HCT116 (cell line): ENCODE results near the gene STRIT1. TPM values are rescaled to one million over a fixed set of nuclear protein-coding genes. Genes with fewer than 3 reads are reported as not detected.

Experiments
- ATAC-seq: fragments of 200-7000 bp; cut with Tn5 transposase; 2 replicates; pipeline ENCODE4 v1.9.1; 2020; ENCODE audit warnings: mild to moderate bottlenecking, moderate library complexity
- BruUV-seq: library from RNA; stranded (reverse); fragments of 400-500 nt; replicated peaks from 2 replicates; lab custom pipeline; 2021; lab: Mats Ljungman, UMichigan
- CTCF ChIA-PET: fragments of 300-600 bp; sonication (Branson Sonifier 250); formaldehyde crosslinking; loops from one replicate; lab custom pipeline; 2021; ENCODE audit warnings: antibody characterized with exemption; lab: Charles Lee
- POLR2A ChIA-PET: fragments of 300-600, 350-600 bp; sonication (Branson Sonifier 250); formaldehyde crosslinking; loops from one replicate; lab custom pipeline; 2021; ENCODE audit warnings: antibody characterized with exemption; lab: Charles Lee
- RAD21 ChIA-PET, 2 experiments: fragments of 300-600 bp; sonication (Branson Sonifier 250); formaldehyde crosslinking; loops; one replicate each; lab custom pipeline; 2023; ENCODE audit warnings: low total read pairs in 2 of 2; ENCODE audit not compliant: uncharacterized antibody in 2 of 2, unreplicated experiment in 2 of 2, low non-redundant PET in 1 of 2; lab: Charles Lee
- DNase-seq: peaks from one replicate; pipeline ENCODE4 v3.0.0-alpha.2; 2010; ENCODE audit warnings: low read depth, low spot score
- H2AFZ ChIP-seq: fragments of 200-600 bp; shearing (Covaris generic), sonication (generic); 2 replicates; pipeline ENCODE4 v1.6.1; 2017; ENCODE audit warnings: low read depth, mixed run types, mixed read lengths, antibody characterized with exemption, low read length; ENCODE audit not compliant: poor library complexity, severe bottlenecking
- H3K27ac ChIP-seq: 2 replicates; pipeline ENCODE4 v1.5.1; 2012; ENCODE audit warnings: low read depth, low read length
- H3K27me3 ChIP-seq: fragments of 200-600 bp; sonication (generic); 2 replicates; pipeline ENCODE4 v1.6.1; 2016; ENCODE audit warnings: mixed run types, low read length, mixed read lengths; ENCODE audit not compliant: insufficient read depth
- H3K36me3 ChIP-seq, 2 experiments: fragments of 200-500 bp in 1 of 2; fragments of 200-600 bp in 1 of 2; sonication (Bioruptor generic) in 1 of 2; sonication (generic) in 1 of 2; 2 replicates each; pipeline versions ENCODE4 v1.5.1 to v1.6.1; 2014 to 2016; ENCODE audit warnings: low read length in 2 of 2, inconsistent platforms in 1 of 2, mixed read lengths in 1 of 2, mixed run types in 1 of 2; ENCODE audit not compliant: insufficient read depth in 2 of 2, control insufficient read depth in 1 of 2
- H3K4me1 ChIP-seq, 2 experiments: fragments of 200-600 bp in 1 of 2; sonication (generic) in 1 of 2; 2 replicates each; pipeline versions ENCODE4 v1.5.1 to v1.6.1; 2012 to 2017; ENCODE audit warnings: low read length in 2 of 2, inconsistent platforms in 1 of 2, mild to moderate bottlenecking in 1 of 2, mixed read lengths in 1 of 2, mixed run types in 1 of 2, moderate library complexity in 1 of 2; ENCODE audit not compliant: insufficient read depth in 2 of 2, control insufficient read depth in 1 of 2
- H3K4me2 ChIP-seq: fragments of 200-600 bp; sonication (generic); 2 replicates; pipeline ENCODE4 v1.6.1; 2017; ENCODE audit warnings: mixed run types, low read length, mixed read lengths
- H3K4me3 ChIP-seq, 2 experiments: fragments of 200-600 bp in 1 of 2; sonication (generic) in 1 of 2; replicated peaks in 1 of 2; 2 replicates each; pipeline ENCODE4 v1.5.1; 2011 to 2016; ENCODE audit warnings: low read length in 2 of 2, control low read depth in 1 of 2, low read depth in 1 of 2, mild to moderate bottlenecking in 1 of 2, mixed read lengths in 1 of 2, mixed run types in 1 of 2
- H3K79me2 ChIP-seq: fragments of 200-600 bp; sonication (generic); 2 replicates; pipeline ENCODE4 v1.6.1; 2017; ENCODE audit warnings: mild to moderate bottlenecking, mixed run types, low read length, moderate library complexity, mixed read lengths; ENCODE audit not compliant: insufficient read depth
- H3K9ac ChIP-seq: fragments of 200-600 bp; sonication (generic); 2 replicates; pipeline ENCODE4 v1.6.1; 2016; ENCODE audit warnings: low read length, mixed read lengths
- H3K9me2 ChIP-seq: fragments of 200-600 bp; sonication (generic), shearing (Covaris generic); 2 replicates; pipeline ENCODE4 v1.6.1; 2017; ENCODE audit warnings: mixed run types, mild to moderate bottlenecking, moderate library complexity; ENCODE audit not compliant: insufficient read depth
- H3K9me3 ChIP-seq, 2 experiments: fragments of 200-500 bp in 1 of 2; fragments of 200-600 bp in 1 of 2; sonication (Bioruptor generic) in 1 of 2; sonication (generic) in 1 of 2; 2 replicates each; pipeline ENCODE4 v1.6.1; 2014 to 2017; ENCODE audit warnings: low read length in 2 of 2, mixed read lengths in 2 of 2, inconsistent platforms in 1 of 2, low read depth in 1 of 2, mild to moderate bottlenecking in 1 of 2, mixed run types in 1 of 2, moderate library complexity in 1 of 2; ENCODE audit not compliant: control insufficient read depth in 1 of 2, insufficient read depth in 1 of 2
- H4K20me1 ChIP-seq: fragments of 200-600 bp; sonication (generic), shearing (Covaris generic); 2 replicates; pipeline ENCODE4 v1.6.1; 2017; ENCODE audit warnings: mixed run types, mild to moderate bottlenecking, moderate library complexity; ENCODE audit not compliant: insufficient read depth
- ATF3 ChIP-seq: IDR thresholded peaks from 2 replicates; pipeline ENCODE4 v1.6.1; 2012
- CBX3 ChIP-seq: IDR thresholded peaks from 2 replicates; pipeline ENCODE4 v1.6.1; 2012; ENCODE audit warnings: low read depth
- CEBPB ChIP-seq: IDR thresholded peaks from 2 replicates; pipeline ENCODE4 v1.6.1; 2012; ENCODE audit warnings: low read depth
- EGR1 ChIP-seq: IDR thresholded peaks from 2 replicates; pipeline ENCODE4 v1.6.1; 2012; ENCODE audit warnings: low read depth
- ELF1 ChIP-seq: IDR thresholded peaks from 2 replicates; pipeline ENCODE4 v1.6.1; 2012; ENCODE audit warnings: low read depth, borderline replicate concordance
- EZH2 ChIP-seq: fragments of 200-600 bp; sonication (generic); IDR thresholded peaks from 2 replicates; pipeline ENCODE4 v1.6.1; 2017; ENCODE audit warnings: antibody characterized with exemption, mixed run types
- JUND ChIP-seq: IDR thresholded peaks from 2 replicates; pipeline ENCODE4 v1.6.1; 2012
- POLR2A ChIP-seq: IDR thresholded peaks from 2 replicates; pipeline ENCODE4 v1.7.0; 2011; ENCODE audit warnings: borderline replicate concordance; ENCODE audit not compliant: insufficient read depth, insufficient read length; ENCODE audit errors: extremely low read depth
- POLR2AphosphoS5 ChIP-seq: IDR thresholded peaks from 2 replicates; pipeline ENCODE4 v1.6.1; 2011; ENCODE audit warnings: mild to moderate bottlenecking, low read depth, low read length, moderate library complexity
- RAD21 ChIP-seq: IDR thresholded peaks from 2 replicates; pipeline ENCODE4 v1.6.1; 2012; ENCODE audit warnings: low read depth, mild to moderate bottlenecking
- SIN3A ChIP-seq: IDR thresholded peaks from 2 replicates; pipeline ENCODE4 v1.6.1; 2012; ENCODE audit warnings: low read depth
- SP1 ChIP-seq: IDR thresholded peaks from 2 replicates; pipeline ENCODE4 v1.6.1; 2012; ENCODE audit warnings: low read depth
- SRF ChIP-seq: IDR thresholded peaks from 2 replicates; pipeline ENCODE4 v1.6.1; 2012; ENCODE audit warnings: low read depth
- TCF7L2 ChIP-seq: IDR thresholded peaks from 2 replicates; pipeline ENCODE4 v1.7.0; 2011; ENCODE audit warnings: borderline replicate concordance, inconsistent platforms; ENCODE audit not compliant: insufficient read depth, insufficient read length; ENCODE audit errors: extremely low read depth
- YY1 ChIP-seq: IDR thresholded peaks from 2 replicates; pipeline ENCODE4 v1.6.1; 2011; ENCODE audit warnings: low read length, low read depth, moderate library complexity, mild to moderate bottlenecking; ENCODE audit not compliant: insufficient replicate concordance; ENCODE audit errors: extremely low read depth
- ZBTB33 ChIP-seq: IDR thresholded peaks from 2 replicates; pipeline ENCODE4 v1.6.1; 2011; ENCODE audit warnings: mild to moderate bottlenecking, low read length, moderate library complexity; ENCODE audit not compliant: insufficient replicate concordance; ENCODE audit errors: extremely low read depth
- intact Hi-C: fragments of 100-400 bp; cut with micrococcal nuclease; formaldehyde crosslinking; loops from 2 replicates; pipeline ENCODE4 v1.10.0; 2022
- total RNA-seq: library from RNA; stranded (reverse); gene quantifications from one replicate; pipeline ENCODE4 v1.2.1, GENCODE V29; 2021; ENCODE audit not compliant: unreplicated experiment
- TF ChIP-seq, protein P1 (sequence below), 3 experiments: fragments of 200-600 bp in 1 of 3; sonication (generic) in 1 of 3; IDR thresholded peaks in 2 of 3; conservative IDR thresholded peaks in 1 of 3; 2 replicates each; pipeline ENCODE4 v1.5.1; 2012 to 2017; ENCODE audit warnings: low read depth in 2 of 3, low read length in 2 of 3, antibody characterized with exemption in 1 of 3, borderline replicate concordance in 1 of 3, control low read depth in 1 of 3, mild to moderate bottlenecking in 1 of 3, mixed read lengths in 1 of 3, mixed run types in 1 of 3, moderate library complexity in 1 of 3; ENCODE audit not compliant: insufficient read depth in 1 of 3
- TF ChIP-seq, protein P2 (sequence below): IDR thresholded peaks from 2 replicates; pipeline ENCODE4 v1.6.1; 2012

Gene STRIT1
- total RNA-seq, 1 experiment from 2014 or later = not detected

DNA sequence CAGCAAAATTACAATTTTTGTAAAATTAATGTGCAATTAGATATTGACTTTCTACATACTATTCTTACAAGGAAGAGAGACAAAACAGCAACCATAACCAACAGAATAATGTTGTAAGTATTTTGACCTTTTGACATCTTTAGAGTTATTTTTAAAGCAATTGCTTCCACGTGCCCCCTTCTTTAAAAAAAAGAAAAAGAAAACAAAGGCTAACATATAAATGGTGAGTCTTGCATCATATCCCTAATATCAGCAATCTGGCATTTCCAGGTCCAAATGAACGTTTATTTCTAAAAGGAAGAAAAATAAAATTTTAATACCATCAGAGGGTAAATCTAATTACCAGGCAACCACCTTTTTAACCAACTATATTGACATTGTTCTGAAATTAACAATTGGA, 19.3 kb upstream of the STRIT1 start:
- Histone ChIP-seq H3K4me2 (no peak overlapping the region), H3K4me1 (peaks cover 0 to 4% of the 10 kb centered on the region in 2 experiments; a peak in 2 of 4 replicates), H3K36me3 (no peaks in the 10 kb centered on the region), H3K79me2 (no peaks in the 10 kb centered on the region), H3K4me3 (no peak overlapping the region), H3K9ac (no peak overlapping the region), H3K9me3 (no peaks in the 10 kb centered on the region), H4K20me1 (no peaks in the 10 kb centered on the region), H3K27ac (no peak overlapping the region)
- intact Hi-C loops = no loop called here
- no TSS peak for BruUV-seq
- DNase-seq = no peak
- CTCF ChIA-PET = no interaction called here
- TF ChIP-seq SP1 (no peak), POLR2A (no peak), POLR2AphosphoS5 (no peak), EGR1 (no peak), SIN3A (no peak), EZH2 (no peak), JUND (no peak), SRF (no peak), ELF1 (no peak), TCF7L2 (no peak), ZBTB33 (no peak), YY1 (no peak), ATF3 (no peak), CBX3 (no peak), RAD21 (no peak), CEBPB (no peak)
- TF ChIP-seq, protein P1, sequence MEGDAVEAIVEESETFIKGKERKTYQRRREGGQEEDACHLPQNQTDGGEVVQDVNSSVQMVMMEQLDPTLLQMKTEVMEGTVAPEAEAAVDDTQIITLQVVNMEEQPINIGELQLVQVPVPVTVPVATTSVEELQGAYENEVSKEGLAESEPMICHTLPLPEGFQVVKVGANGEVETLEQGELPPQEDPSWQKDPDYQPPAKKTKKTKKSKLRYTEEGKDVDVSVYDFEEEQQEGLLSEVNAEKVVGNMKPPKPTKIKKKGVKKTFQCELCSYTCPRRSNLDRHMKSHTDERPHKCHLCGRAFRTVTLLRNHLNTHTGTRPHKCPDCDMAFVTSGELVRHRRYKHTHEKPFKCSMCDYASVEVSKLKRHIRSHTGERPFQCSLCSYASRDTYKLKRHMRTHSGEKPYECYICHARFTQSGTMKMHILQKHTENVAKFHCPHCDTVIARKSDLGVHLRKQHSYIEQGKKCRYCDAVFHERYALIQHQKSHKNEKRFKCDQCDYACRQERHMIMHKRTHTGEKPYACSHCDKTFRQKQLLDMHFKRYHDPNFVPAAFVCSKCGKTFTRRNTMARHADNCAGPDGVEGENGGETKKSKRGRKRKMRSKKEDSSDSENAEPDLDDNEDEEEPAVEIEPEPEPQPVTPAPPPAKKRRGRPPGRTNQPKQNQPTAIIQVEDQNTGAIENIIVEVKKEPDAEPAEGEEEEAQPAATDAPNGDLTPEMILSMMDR (IDR thresholded peaks at IDR 0.05 in 2 of 3, conservative IDR thresholded peaks at IDR 0.05 in 1 of 3; ENCODE audit: borderline replicate concordance in 1 of 3, insufficient read depth in 1 of 3, low read depth in 2 of 3, low read length in 2 of 3) = no peak
- TF ChIP-seq, protein P2, sequence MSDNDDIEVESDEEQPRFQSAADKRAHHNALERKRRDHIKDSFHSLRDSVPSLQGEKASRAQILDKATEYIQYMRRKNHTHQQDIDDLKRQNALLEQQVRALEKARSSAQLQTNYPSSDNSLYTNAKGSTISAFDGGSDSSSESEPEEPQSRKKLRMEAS = no peak
- TF ChIP-seq, all 23 proteins: peak for 0
- no peaks in the 10 kb centered on the region for H3K27me3 ChIP-seq
- ChIA-PET RAD21 (no interaction called here), POLR2A (no interaction called here)
- H2AFZ ChIP-seq = no peak overlapping the region
- no peaks in the 10 kb centered on the region for H3K9me2 ChIP-seq
- ATAC-seq = no peak
